ENCODE measurements around the gene DGKH. TPM values are rescaled to one million over a fixed set of nuclear protein-coding genes. Genes with fewer than 3 reads are reported as not detected.

DGKH gene
- total and polyA plus RNA-seq, 2 donors from 2014 or later = 1.7 to 28.8 TPM

DNA sequence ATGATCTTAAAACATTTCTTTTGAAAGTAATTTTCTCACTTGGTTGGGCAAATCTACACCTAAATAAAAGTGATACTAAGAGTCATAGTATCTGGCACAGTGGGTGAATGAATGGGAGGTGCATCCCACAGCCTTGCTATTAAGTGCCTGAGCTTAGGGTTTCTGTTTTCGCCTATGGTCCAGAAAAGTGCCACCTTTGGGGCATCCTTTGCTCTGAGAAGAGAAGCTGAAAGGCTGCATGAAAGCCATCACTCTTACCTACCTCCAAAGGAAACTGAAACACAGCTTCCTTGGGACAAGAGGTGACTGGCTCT lies 167.9 kb downstream of the DGKH start:
- Histone ChIP-seq H3K27me3 (ENCODE audit: control insufficient read depth, insufficient read depth, low read length) (no peaks in the 10 kb centered on the region), H3K27ac (ENCODE audit: low read depth in 2 of 2, low read length in 2 of 2) (no peak overlapping the region), H3K4me1 (ENCODE audit: control insufficient read depth in 2 of 3, insufficient read depth in 2 of 3, low read depth in 1 of 3, low read length in 3 of 3) (no peaks in the 10 kb centered on the region), H3K36me3 (ENCODE audit: control insufficient read depth in 2 of 3, insufficient read depth in 3 of 3, low read length in 3 of 3) (peaks cover 0 to 8% (median 3%) of the 10 kb centered on the region in 3 donors), H3K9me3 (ENCODE audit: control insufficient read depth in 2 of 3, insufficient read depth in 1 of 3, low read length in 3 of 3) (no peaks in the 10 kb centered on the region), H3K9ac (ENCODE audit: low read length in 3 of 3) (no peak overlapping the region), H3K4me3 (ENCODE audit: low read length in 3 of 3) (no peak overlapping the region)
- intact Hi-C loops (cut with DNase I) = no loop called here
- TF ChIP-seq, protein P1, sequence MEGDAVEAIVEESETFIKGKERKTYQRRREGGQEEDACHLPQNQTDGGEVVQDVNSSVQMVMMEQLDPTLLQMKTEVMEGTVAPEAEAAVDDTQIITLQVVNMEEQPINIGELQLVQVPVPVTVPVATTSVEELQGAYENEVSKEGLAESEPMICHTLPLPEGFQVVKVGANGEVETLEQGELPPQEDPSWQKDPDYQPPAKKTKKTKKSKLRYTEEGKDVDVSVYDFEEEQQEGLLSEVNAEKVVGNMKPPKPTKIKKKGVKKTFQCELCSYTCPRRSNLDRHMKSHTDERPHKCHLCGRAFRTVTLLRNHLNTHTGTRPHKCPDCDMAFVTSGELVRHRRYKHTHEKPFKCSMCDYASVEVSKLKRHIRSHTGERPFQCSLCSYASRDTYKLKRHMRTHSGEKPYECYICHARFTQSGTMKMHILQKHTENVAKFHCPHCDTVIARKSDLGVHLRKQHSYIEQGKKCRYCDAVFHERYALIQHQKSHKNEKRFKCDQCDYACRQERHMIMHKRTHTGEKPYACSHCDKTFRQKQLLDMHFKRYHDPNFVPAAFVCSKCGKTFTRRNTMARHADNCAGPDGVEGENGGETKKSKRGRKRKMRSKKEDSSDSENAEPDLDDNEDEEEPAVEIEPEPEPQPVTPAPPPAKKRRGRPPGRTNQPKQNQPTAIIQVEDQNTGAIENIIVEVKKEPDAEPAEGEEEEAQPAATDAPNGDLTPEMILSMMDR (IDR thresholded peaks at IDR 0.05; ENCODE audit: borderline replicate concordance, extremely low read depth, insufficient read depth) = no peak
- DNase-seq (no peak), FAIRE-seq (no peak)

DNA sequence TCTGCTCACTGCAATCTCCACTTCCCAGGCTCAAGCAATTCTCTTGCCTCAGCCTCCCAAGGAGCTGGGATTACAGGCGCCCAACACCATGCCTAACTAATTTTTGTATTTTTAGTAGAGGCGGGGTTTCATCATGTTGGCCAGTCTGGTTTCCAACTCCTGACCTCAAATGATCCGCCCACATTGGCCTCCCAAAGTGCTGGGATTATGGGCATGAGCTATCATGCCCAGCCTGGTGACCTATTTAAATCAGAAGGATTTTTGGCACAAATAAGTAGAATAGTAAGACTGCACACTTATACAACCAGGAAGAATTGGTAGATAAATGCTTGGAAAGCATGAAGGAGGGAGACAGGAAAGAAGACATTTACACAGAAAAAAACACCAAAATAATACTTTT lies 170.1 kb downstream of the DGKH start:
- H3K9me3 ChIP-seq (ENCODE audit: control insufficient read depth in 2 of 3, insufficient read depth in 1 of 3, low read length in 3 of 3) = no peaks in the 10 kb centered on the region
- H3K4me1 ChIP-seq (ENCODE audit: control insufficient read depth in 2 of 3, insufficient read depth in 2 of 3, low read depth in 1 of 3, low read length in 3 of 3) = no peaks in the 10 kb centered on the region
- no peak for FAIRE-seq
- H3K27me3 ChIP-seq (ENCODE audit: control insufficient read depth, insufficient read depth, low read length) = no peaks in the 10 kb centered on the region
- H3K36me3 ChIP-seq (ENCODE audit: control insufficient read depth in 2 of 3, insufficient read depth in 3 of 3, low read length in 3 of 3) = peaks cover 0 to 10% (median 0%) of the 10 kb centered on the region in 3 donors
- TF ChIP-seq, protein P1 (IDR thresholded peaks at IDR 0.05; ENCODE audit: borderline replicate concordance, extremely low read depth, insufficient read depth) = no peak
- no peak overlapping the region for H3K27ac ChIP-seq (ENCODE audit: low read depth in 2 of 2, low read length in 2 of 2)
- intact Hi-C loops (cut with DNase I) = no loop called here
- no peak for DNase-seq
- H3K9ac ChIP-seq (ENCODE audit: low read length in 3 of 3) = no peak overlapping the region
- H3K4me3 ChIP-seq (ENCODE audit: low read length in 3 of 3) = no peak overlapping the region

DNA sequence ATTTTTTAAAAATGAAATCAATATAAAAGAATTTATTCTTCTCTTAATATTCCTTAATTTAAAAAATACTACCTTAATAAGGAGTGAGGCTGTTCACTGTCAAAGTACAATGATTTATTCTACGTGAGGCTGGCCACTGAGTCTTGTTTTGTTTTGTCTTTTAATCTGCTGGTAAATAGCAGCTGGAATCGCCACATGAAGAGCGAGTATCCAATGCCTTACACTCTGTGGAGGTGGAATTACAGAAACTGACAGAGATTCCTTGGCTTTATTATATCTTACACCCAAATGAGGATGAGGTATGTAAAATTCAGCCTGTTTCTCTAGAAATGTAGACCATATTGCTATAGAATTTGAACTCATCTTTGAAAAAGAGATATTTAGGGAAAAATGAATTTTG lies 170.6 kb downstream of the DGKH start:
- no peaks in the 10 kb centered on the region for H3K4me1 ChIP-seq (ENCODE audit: control insufficient read depth in 2 of 3, insufficient read depth in 2 of 3, low read depth in 1 of 3, low read length in 3 of 3)
- H3K27ac ChIP-seq (ENCODE audit: low read depth in 2 of 2, low read length in 2 of 2) = no peak overlapping the region
- no peak overlapping the region for H3K9ac ChIP-seq (ENCODE audit: low read length in 3 of 3)
- no peaks in the 10 kb centered on the region for H3K9me3 ChIP-seq (ENCODE audit: control insufficient read depth in 2 of 3, insufficient read depth in 1 of 3, low read length in 3 of 3)
- TF ChIP-seq, protein P1 (IDR thresholded peaks at IDR 0.05; ENCODE audit: borderline replicate concordance, extremely low read depth, insufficient read depth) = no peak
- DNase-seq (no peak), FAIRE-seq (no peak)
- H3K4me3 ChIP-seq (ENCODE audit: low read length in 3 of 3) = no peak overlapping the region
- intact Hi-C loops (cut with DNase I) = no loop called here
- no peaks in the 10 kb centered on the region for H3K27me3 ChIP-seq (ENCODE audit: control insufficient read depth, insufficient read depth, low read length)
- H3K36me3 ChIP-seq (ENCODE audit: control insufficient read depth in 2 of 3, insufficient read depth in 3 of 3, low read length in 3 of 3) = peaks cover 0 to 10% (median 1%) of the 10 kb centered on the region in 3 donors

DNA sequence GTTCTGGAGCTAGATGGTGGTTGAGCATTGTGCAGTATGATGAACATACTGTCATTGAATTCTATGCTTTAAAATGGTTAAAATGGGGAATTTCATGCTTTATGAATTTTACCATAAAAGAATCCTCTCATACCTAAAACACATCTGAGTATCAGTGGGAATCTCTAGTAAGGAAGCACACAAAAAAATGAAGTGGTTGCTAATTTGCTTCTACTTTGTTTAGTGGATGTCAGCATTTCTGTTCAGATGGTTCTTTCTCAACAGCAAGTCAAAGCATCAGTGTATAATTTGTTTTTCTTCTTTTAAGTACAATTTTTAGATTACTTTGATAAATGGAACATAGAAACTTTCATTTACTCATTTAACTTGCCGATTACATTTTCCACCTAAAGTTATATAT lies 171.4 kb downstream of the DGKH start:
- H3K9me3 ChIP-seq (ENCODE audit: control insufficient read depth in 2 of 3, insufficient read depth in 1 of 3, low read length in 3 of 3) = no peaks in the 10 kb centered on the region
- H3K36me3 ChIP-seq (ENCODE audit: control insufficient read depth in 2 of 3, insufficient read depth in 3 of 3, low read length in 3 of 3) = peaks cover 0 to 10% (median 6%) of the 10 kb centered on the region in 3 donors
- no peak overlapping the region for H3K9ac ChIP-seq (ENCODE audit: low read length in 3 of 3)
- H3K27ac ChIP-seq (ENCODE audit: low read depth in 2 of 2, low read length in 2 of 2) = no peak overlapping the region
- no peaks in the 10 kb centered on the region for H3K4me1 ChIP-seq (ENCODE audit: control insufficient read depth in 2 of 3, insufficient read depth in 2 of 3, low read depth in 1 of 3, low read length in 3 of 3)
- TF ChIP-seq, protein P1 (IDR thresholded peaks at IDR 0.05; ENCODE audit: borderline replicate concordance, extremely low read depth, insufficient read depth) = no peak
- H3K4me3 ChIP-seq (ENCODE audit: low read length in 3 of 3) = no peak overlapping the region
- DNase-seq (no peak), FAIRE-seq (no peak)
- intact Hi-C loops (cut with DNase I) = no loop called here
- no peaks in the 10 kb centered on the region for H3K27me3 ChIP-seq (ENCODE audit: control insufficient read depth, insufficient read depth, low read length)
